Left ventricle myocardium inferior (tissue), 1 donor: ENCODE results near the gene BAMBI. TPM values are rescaled to one million over a fixed set of nuclear protein-coding genes. Genes with fewer than 3 reads are reported as not detected.
A peak's percentile ranks its signal among the peaks of the same experiment; 100 is the strongest.

Experiments
- DNase-seq: peaks from one replicate; pipeline ENCODE4 v3.0.0-alpha.2; 2020
- H3K27ac ChIP-seq: fragments of 200-600 bp; replicated peaks from 2 replicates; pipeline ENCODE4 v1.8.0; 2021
- H3K27me3 ChIP-seq: fragments of 200-600 bp; 2 replicates; pipeline ENCODE4 v1.8.0; 2021; ENCODE audit warnings: low read depth
- H3K36me3 ChIP-seq: fragments of 200-600 bp; 2 replicates; pipeline ENCODE4 v1.8.0; 2021
- H3K4me1 ChIP-seq: fragments of 200-600 bp; 2 replicates; pipeline ENCODE4 v1.8.0; 2021
- H3K4me3 ChIP-seq: fragments of 200-600 bp; 2 replicates; pipeline ENCODE4 v1.8.0; 2021; ENCODE audit warnings: mild to moderate bottlenecking, moderate library complexity
- H3K9me3 ChIP-seq: fragments of 200-600 bp; replicated peaks from 2 replicates; pipeline ENCODE4 v1.8.0; 2021
- intact Hi-C: fragments of 100-400 bp; cut with micrococcal nuclease; formaldehyde crosslinking; loops from one replicate; pipeline ENCODE4 v1.11.0; 2022
- total RNA-seq: library from RNA; stranded (reverse); fragmentation: NEBNext Ultra II Directional; extraction: Animal tissue kit (Norgen Biotek cat#: 25700); gene quantifications from one replicate; pipeline ENCODE4 v1.2.1, GENCODE V29; 2021
- TF ChIP-seq, protein P1 (sequence below): fragments of 200-600 bp; IDR thresholded peaks from 2 replicates; pipeline ENCODE4 v1.8.0; 2021; ENCODE audit warnings: antibody characterized with exemption, mild to moderate bottlenecking, borderline replicate concordance
- donor health status: DM: no; HTN: yes; CAD: no; lungs with severe emphysema.

The BAMBI gene
- total RNA-seq, 1 donor from 2014 or later = 15.4 TPM

DNA sequence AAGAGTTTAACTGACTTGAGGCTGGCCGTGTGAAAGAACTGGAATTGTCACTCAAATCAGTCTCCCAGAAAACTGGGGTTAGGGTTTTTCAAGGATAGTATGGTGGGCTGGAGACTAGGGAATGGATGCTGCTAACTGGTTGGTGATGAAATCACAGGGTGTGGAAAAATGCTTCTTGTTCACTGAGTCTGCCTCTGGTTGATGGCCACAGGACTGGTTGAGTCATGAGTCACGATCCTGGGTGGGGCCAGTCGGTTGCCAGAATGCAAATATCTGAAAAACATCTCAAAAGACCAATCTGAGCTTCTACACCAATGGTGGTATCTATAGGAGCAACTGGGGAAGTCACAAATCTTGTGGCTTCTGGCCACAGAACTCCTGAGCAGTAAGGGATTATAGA is 16.3 kb upstream of the BAMBI start:
- intact Hi-C loops = loop anchor here (10.0 kb wide), 3 partner anchors 334 to 644 kb away; no protein-coding TSS in a partner anchor
- TF ChIP-seq, protein P1, sequence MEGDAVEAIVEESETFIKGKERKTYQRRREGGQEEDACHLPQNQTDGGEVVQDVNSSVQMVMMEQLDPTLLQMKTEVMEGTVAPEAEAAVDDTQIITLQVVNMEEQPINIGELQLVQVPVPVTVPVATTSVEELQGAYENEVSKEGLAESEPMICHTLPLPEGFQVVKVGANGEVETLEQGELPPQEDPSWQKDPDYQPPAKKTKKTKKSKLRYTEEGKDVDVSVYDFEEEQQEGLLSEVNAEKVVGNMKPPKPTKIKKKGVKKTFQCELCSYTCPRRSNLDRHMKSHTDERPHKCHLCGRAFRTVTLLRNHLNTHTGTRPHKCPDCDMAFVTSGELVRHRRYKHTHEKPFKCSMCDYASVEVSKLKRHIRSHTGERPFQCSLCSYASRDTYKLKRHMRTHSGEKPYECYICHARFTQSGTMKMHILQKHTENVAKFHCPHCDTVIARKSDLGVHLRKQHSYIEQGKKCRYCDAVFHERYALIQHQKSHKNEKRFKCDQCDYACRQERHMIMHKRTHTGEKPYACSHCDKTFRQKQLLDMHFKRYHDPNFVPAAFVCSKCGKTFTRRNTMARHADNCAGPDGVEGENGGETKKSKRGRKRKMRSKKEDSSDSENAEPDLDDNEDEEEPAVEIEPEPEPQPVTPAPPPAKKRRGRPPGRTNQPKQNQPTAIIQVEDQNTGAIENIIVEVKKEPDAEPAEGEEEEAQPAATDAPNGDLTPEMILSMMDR = no peak
- no peaks in the 10 kb centered on the region for H3K9me3 ChIP-seq

DNA sequence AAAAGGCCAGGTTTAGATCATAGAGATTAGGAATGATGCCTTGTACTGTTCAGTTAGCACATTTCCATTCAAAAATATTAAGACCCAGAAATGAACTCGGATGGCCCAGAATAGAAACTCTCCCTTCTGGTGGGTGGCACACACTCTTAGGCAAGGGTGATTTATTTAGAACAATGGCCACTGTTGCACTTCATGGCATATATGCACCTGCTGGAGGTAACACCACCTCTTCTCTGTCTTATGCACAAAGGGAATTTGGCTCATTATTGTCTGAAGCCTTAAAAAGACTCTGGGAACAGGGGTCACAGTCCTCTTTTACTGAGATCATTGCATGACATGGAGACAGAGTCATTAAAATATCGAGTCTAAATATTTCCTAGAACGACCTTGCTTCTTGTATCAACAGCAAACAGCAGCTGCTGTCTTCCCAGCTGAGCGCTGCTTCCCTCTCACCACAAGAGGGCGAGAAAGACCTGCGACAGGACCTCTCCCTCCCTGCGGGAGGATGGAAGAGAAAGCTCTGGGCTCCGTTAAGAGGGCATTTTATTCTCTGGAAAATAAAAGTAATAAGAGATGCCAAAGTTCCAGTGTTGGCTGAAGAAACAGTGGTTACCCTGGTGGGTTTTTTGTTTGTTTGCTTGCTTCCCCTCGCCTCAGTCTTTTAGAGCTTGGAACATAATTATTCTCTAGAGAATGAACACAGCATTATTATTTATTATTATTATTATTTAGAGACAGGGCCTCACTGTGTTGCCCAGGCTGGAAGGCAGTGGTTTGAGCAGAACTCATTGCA is 13.5 kb upstream of the BAMBI start:
- Histone ChIP-seq H3K27ac (no peak overlapping the region), H3K4me3 (no peak overlapping the region), H3K36me3 (no peaks in the 10 kb centered on the region), H3K9me3 (no peaks in the 10 kb centered on the region), H3K4me1 (peaks cover 5% of the 10 kb centered on the region), H3K27me3 (peaks cover 37% of the 10 kb centered on the region)
- TF ChIP-seq, protein P1 = peak; percentile 98
- DNase-seq = peak; percentile 67
- intact Hi-C loops = loop anchor here (10.0 kb wide), 3 partner anchors 331 to 641 kb away; no protein-coding TSS in a partner anchor

More for the DNA sequence above, 16.3 kb upstream of the BAMBI start:
- H3K27me3 ChIP-seq = peaks cover 28% of the 10 kb centered on the region
- H3K4me3 ChIP-seq = no peak overlapping the region
- H3K27ac ChIP-seq = no peak overlapping the region
- H3K36me3 ChIP-seq = no peaks in the 10 kb centered on the region
- DNase-seq = no peak
- no peaks in the 10 kb centered on the region for H3K4me1 ChIP-seq

DNA sequence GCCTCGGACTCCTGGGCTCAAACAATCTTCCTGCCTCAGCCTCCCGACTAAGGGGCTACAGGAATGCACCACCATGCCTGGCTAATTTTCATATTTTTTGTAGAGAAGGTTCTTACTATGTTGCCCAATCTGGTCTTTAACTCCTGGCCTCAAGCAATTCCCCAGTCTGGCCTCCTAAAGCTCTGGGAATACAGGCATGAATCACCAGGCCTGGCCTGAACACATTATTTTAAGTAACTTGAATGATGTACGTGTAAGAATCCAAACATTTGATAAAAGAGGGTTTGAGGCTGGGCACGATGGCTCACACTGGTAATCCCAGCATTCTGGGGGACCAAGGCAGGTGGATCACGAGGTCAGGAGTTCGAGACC is 13.0 kb upstream of the BAMBI start:
- intact Hi-C loops = loop anchor here (10.0 kb wide), 3 partner anchors 330 to 640 kb away; no protein-coding TSS in a partner anchor
- Histone ChIP-seq H3K4me1 (peaks cover 11% of the 10 kb centered on the region), H3K36me3 (no peaks in the 10 kb centered on the region), H3K27me3 (peaks cover 43% of the 10 kb centered on the region), H3K4me3 (no peak overlapping the region), H3K9me3 (no peaks in the 10 kb centered on the region), H3K27ac (no peak overlapping the region)
- TF ChIP-seq, protein P1 = no peak
- DNase-seq = no peak

DNA sequence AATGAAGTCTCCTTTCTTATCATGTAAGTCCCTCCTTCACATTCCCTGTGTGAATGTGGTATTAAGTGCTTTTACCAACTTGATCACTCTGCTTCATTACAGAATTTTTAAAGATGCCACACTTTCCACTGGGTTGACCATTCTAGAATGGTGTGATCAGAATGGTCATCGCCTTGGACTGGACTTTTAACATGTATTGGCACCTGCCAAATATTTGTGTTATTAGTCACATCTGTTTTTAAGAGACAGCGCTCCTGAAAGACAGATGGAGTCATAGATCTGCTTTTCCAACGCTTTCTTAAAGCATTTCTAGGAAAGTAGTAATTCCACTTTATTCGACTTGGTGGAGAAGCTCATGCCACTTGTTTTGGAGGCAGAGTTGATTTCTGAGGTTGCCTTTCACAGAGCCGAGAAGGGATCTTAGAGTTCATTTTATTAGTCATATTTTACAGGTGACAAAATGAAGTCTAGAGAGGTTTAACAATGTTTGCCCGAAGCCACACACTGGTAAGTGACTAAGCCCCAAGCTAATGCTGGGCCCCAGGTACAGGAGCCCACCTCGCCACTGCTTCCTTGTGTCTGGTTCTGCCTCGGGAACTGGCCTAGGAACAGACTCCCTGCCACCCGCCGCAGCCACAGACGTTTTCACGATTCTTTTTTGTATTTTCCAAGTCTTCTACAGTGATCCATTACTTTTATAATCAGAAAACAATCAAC is 10.4 kb upstream of the BAMBI start:
- H3K4me3 ChIP-seq = no peak overlapping the region
- intact Hi-C loops = loop anchor here (10.0 kb wide), 3 partner anchors 328 to 638 kb away; no protein-coding TSS in a partner anchor
- H3K36me3 ChIP-seq = no peaks in the 10 kb centered on the region
- H3K4me1 ChIP-seq = peaks cover 12% of the 10 kb centered on the region
- H3K27me3 ChIP-seq = peaks cover 60% of the 10 kb centered on the region
- TF ChIP-seq, protein P1 = no peak
- DNase-seq = no peak
- no peaks in the 10 kb centered on the region for H3K9me3 ChIP-seq
- no peak overlapping the region for H3K27ac ChIP-seq

DNA sequence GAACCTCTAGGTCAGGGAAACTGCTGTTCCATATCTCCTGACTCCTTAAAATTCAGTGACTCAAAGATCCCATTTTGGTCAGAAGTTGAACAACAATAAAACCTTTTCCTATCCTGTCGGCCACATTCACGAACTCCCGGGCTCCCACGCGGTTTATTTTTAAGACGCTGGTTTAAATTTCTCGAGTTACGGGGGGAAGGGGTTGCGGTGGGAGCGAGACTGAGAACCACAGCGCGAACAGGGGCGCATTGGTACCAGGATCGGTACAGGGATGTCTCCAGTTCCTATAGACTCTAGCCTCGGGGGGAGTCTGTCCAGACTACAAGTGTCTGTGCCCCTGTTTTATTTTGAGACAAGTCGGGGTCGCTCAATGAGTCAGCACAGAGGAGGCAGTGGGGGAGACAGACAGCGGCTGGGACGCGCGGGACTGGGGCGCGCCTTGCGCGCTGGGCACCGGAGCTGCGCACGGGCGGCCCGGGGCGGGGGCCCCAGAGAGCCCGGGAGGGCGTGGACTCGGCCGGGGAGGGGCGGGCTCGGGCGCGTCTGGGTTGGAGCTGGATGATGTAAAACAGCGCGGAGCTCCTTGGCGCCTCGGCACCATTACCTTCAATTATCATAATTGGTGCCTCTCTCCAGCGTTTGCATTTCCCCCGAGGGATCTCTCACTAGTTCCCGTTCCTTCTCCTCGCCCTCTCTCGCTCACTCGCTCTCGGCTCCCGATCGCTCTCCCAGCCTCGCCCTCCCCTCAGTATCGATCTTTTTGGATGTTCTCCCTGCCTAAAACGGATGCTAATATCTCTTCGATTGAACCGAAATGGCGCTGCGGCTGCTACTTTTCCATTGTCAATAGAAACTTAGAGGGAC is 8.7 kb upstream of the BAMBI start:
- Histone ChIP-seq H3K36me3 (no peaks in the 10 kb centered on the region), H3K4me3 (peak overlapping the region; percentile 65), H3K4me1 (peaks cover 12% of the 10 kb centered on the region), H3K27ac (no peak overlapping the region), H3K27me3 (peaks cover 77% of the 10 kb centered on the region), H3K9me3 (no peaks in the 10 kb centered on the region)
- DNase-seq = peak; percentile 41
- TF ChIP-seq, protein P1 = no peak
- intact Hi-C loops = loop anchor here (10.0 kb wide), 3 partner anchors 326 to 636 kb away; no protein-coding TSS in a partner anchor
